Measurements from ENCODE around the gene GNB1. TPM values are rescaled to one million over a fixed set of nuclear protein-coding genes. Genes with fewer than 3 reads are reported as not detected.

GNB1 gene
- total and polyA plus RNA-seq, 10 of the 15 experiments (the other 5 are each of a cell fraction or from before 2014, with no cell fraction given) = 23.0 to 392 (median 93.9) TPM

- TF ChIP-seq CHD1 (IDR thresholded peaks at IDR 0.05; ENCODE audit: low read depth, low read length) = no peak
- TF ChIP-seq ESRRA (IDR thresholded peaks at IDR 0.05; ENCODE audit: low read length) = no peak
- no peak for TF ChIP-seq SREBF1 (IDR thresholded peaks at IDR 0.05; ENCODE audit: low read length)
- TF ChIP-seq BACH1 (IDR thresholded peaks at IDR 0.05; ENCODE audit: borderline replicate concordance) = no peak
- no peak for TF ChIP-seq TCF12 (IDR thresholded peaks at IDR 0.05; ENCODE audit: low read depth, low read length)
- no peak for TF ChIP-seq IRF4 (IDR thresholded peaks at IDR 0.05; ENCODE audit: low read depth, low read length)
- TF ChIP-seq JUND (IDR thresholded peaks at IDR 0.05; ENCODE audit: low read depth, low read length) = no peak
Observed at GRCh38 chr1:1901641-1902294, 10.9 kb upstream of the GNB1 start (continued).

- RAD21 ChIA-PET (ENCODE audit: unreplicated experiment) = interaction anchor here (1.2 to 1.3 kb wide), 2 partner anchors 121 to 124 kb away, joined by 3 read pairs; no protein-coding TSS in a partner anchor
- intact Hi-C loops (cut with micrococcal nuclease; ENCODE audit: unreplicated experiment) (no loop called here), in situ Hi-C loops (cut with MboI) (loop anchor here (10.0 kb wide), 1 partner anchor 116 kb away; no protein-coding TSS in a partner anchor)
- Histone ChIP-seq H3K4me2 (ENCODE audit: control insufficient read depth, insufficient read depth) (no peak overlapping the region), H3K9ac (ENCODE audit: control insufficient read depth, insufficient read depth, low read length) (no peak overlapping the region), H3K4me1 (ENCODE audit: control insufficient read depth, insufficient read depth, low read length) (peaks cover 4% of the 10 kb centered on the region), H3K27me3 (replicated peaks in 1 of 2; ENCODE audit: control insufficient read depth in 2 of 2, insufficient read depth in 2 of 2, low read length in 1 of 2) (no peaks in the 10 kb centered on the region), H2AFZ (ENCODE audit: control insufficient read depth, low read depth, low read length) (no peak overlapping the region), H3K9me3 (replicated peaks; ENCODE audit: control insufficient read depth, insufficient read depth, low read length) (no peaks in the 10 kb centered on the region; the same call in 2 of the 3 replicates), H3K36me3 (ENCODE audit: control insufficient read depth in 2 of 2, insufficient read depth in 2 of 2, low read length in 1 of 2) (no peaks in the 10 kb centered on the region), H3K79me2 (ENCODE audit: control insufficient read depth, insufficient read depth, low read length) (no peaks in the 10 kb centered on the region), H4K20me1 (ENCODE audit: control insufficient read depth, insufficient read depth) (no peaks in the 10 kb centered on the region), H3K27ac (ENCODE audit: control insufficient read depth, insufficient read depth) (no peak overlapping the region), H3K4me3 (no peak overlapping the region)
- POLR2A ChIA-PET = interaction anchor here (1.0 to 1.2 kb wide), 2 partner anchors 15 to 48 kb away, joined by 3 read pairs; no protein-coding TSS in a partner anchor
- no TSS peak for BruUV-seq (replicated peaks)
- DNase-seq (ENCODE audit: low read depth, low spot score) (no peak), FAIRE-seq (no peak), ATAC-seq (no peak)
- WGBS (ENCODE audit: insufficient coverage, insufficient replicate concordance, low lambda C conversion rate, missing lambda C conversion rate) = 36% methylated on average over 14 of the region's 14 CpGs
- SMC1A ChIA-PET (ENCODE audit: uncharacterized antibody, unreplicated experiment) = interaction anchor here (1.0 kb wide), 1 partner anchor 103 kb away, joined by 3 read pairs; no protein-coding TSS in a partner anchor
- CTCF ChIA-PET = interaction anchor here (0.7 to 2.8 kb wide), 4 partner anchors 7 to 119 kb away, joined by 3 to 9 read pairs (median 4); no protein-coding TSS in a partner anchor
- TF ChIP-seq PAX8 (IDR thresholded peaks at IDR 0.05) (no peak), IKZF2 (IDR thresholded peaks at IDR 0.05) (no peak), TAF1 (IDR thresholded peaks at IDR 0.05; ENCODE audit: borderline replicate concordance, low read depth, low read length) (no peak), USF1 (IDR thresholded peaks at IDR 0.05; ENCODE audit: borderline replicate concordance, extremely low read length, insufficient read depth, low read depth, low read length) (no peak), RBBP5 (conservative IDR thresholded peaks at IDR 0.05) (no peak), CBX3 (IDR thresholded peaks at IDR 0.05; ENCODE audit: borderline replicate concordance, low read depth) (no peak), ZNF592 (IDR thresholded peaks at IDR 0.05) (no peak), ETV6 (conservative IDR thresholded peaks at IDR 0.05 in 1 of 2, IDR thresholded peaks at IDR 0.05 in 1 of 2; ENCODE audit: borderline replicate concordance in 1 of 2, low read depth in 1 of 2) (no peak), GATAD2B (conservative IDR thresholded peaks at IDR 0.05; ENCODE audit: low read depth) (no peak), POU2F2 (IDR thresholded peaks at IDR 0.05; ENCODE audit: borderline replicate concordance, low read depth, low read length) (no peak), SREBF2 (IDR thresholded peaks at IDR 0.05; ENCODE audit: low read length) (no peak)
Observed at GRCh38 chr1:1900883-1901640, 10.2 kb upstream of the GNB1 start.

All from GM12878 (cell line).